Stimulated activated CD4-positive, alpha-beta T cell treated with anti-CD3 and anti-CD28 coated beads, Interleukin-1b, Interleukin-23, amount 100 ng/mL, for 1 hour (primary cell): ENCODE data around the gene FTMT.
"Not testable (repeated sequence)": the region's sequence is repeated elsewhere in the genome, so short reads cannot be mapped to it uniquely, and the experiment has no call there.

Experiments used
- DNase-seq, 2 donors: peaks; one replicate each; pipeline ENCODE4 v3.0.0-alpha.2; 2020; ENCODE audit warnings: low read depth in 2 of 2

FTMT gene

DNA sequence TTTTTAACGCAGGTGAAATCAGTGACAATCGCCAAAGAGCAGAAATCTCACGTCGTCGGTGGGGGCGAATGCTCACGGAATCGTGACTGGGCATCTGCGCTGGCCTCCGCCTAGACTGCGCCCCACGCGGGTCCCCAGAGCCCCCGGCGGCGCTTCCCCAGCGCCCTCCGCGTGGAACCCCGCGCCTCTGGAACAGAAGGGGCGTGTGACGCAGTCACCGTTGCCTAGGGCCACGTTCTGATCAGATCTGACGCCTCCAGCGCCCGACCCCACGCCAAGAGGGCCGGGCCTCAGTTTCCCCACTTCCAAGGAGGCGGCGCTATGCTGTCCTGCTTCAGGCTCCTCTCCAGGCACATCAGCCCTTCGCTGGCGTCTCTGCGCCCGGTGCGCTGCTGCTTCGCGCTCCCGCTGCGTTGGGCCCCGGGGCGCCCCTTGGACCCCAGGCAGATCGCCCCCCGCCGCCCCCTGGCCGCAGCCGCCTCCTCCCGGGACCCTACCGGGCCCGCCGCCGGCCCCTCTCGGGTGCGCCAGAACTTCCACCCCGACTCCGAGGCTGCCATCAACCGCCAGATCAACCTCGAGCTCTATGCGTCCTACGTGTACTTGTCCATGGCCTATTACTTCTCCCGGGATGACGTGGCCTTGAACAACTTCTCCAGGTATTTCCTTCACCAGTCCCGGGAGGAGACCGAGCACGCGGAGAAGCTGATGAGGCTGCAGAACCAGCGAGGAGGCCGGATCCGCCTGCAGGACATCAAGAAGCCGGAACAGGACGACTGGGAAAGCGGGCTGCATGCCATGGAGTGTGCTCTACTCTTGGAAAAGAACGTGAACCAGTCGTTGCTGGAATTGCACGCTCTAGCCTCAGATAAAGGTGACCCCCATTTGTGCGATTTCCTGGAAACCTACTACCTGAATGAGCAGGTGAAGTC, at the start of gene FTMT:
Gene FTMT, plus strand, starts transcription at position 240 of the 932 bp plus-strand sequence. Its CDS starts 82 bp downstream, at position 322.
- DNase-seq, result no peak

DNA sequence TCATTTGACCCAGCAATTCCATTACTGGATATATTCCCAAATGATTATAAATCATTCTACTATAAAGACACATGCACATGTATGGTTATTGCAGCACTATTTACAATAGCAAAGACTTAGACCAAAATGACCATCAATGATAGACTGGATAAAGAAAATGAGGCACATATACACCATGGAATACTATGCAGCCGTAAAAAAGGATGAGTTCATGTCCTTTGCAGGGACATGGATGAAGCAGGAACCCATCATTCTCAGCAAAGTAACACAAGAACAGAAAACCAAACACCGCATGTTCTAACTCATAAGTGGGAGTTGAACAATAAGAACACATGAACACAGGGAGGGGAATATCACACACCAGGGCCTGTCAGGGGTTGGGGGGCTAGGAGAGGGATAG, 46.4 kb upstream of the FTMT start:
- not testable (repeated sequence) for DNase-seq

DNA sequence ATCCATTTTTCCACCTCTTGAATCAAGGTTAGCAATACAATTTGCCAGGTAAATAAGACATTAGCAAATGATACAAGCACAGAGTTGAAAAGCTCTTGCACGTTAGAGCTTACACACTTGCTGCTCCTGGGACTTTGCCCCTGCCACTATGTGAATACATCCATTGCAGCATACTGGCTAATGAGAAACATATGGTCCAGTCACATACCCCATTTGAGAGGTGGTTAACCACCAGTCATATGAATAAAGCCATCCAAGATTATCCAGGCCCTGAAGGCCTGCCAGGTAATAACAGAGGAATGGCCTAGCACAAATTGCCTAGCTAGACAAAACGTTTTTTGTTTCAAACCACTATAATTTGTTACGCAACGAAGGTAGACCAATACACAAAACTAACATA, 45.8 kb upstream of the FTMT start:
- no peak for DNase-seq

GRCh38 chr5:121816164-121816563, 35.5 kb upstream of the FTMT start:
- no peak for DNase-seq

DNA sequence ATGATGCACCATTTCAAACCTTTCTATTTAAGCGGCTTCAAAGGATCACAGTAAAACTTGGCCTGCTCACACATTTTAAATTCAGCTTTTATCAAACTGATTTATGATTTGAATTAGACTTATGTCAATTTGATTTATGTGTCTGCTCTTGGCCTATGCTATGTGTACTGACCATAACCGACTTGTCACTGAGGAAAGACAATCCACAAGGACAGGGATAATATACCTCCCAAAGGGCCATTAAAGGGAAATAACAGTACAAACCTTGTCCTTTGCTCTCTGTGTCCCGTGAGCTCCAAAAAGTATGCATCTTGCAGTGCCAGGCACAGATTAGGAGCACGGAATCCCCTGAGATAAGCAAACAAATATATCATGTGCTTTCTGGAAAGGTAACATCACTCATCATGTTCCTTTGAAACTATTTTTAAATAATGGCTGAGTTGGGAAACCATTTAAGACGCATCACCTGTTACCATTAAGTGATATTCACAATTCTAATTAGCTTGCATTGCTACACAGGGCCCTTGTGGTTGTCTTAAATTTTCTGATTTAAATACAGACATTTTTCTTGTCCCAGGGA, 31.9 kb upstream of the FTMT start:
- no peak for DNase-seq

- no peak for DNase-seq
Observed at GRCh38 chr5:121833617-121834016, 18.1 kb upstream of the FTMT start.

GRCh38 chr5:121834021-121834420, 17.7 kb upstream of the FTMT start:
- no peak for DNase-seq

- no peak for DNase-seq
Observed at GRCh38 chr5:121841892-121842291, 9.8 kb upstream of the FTMT start.

DNA sequence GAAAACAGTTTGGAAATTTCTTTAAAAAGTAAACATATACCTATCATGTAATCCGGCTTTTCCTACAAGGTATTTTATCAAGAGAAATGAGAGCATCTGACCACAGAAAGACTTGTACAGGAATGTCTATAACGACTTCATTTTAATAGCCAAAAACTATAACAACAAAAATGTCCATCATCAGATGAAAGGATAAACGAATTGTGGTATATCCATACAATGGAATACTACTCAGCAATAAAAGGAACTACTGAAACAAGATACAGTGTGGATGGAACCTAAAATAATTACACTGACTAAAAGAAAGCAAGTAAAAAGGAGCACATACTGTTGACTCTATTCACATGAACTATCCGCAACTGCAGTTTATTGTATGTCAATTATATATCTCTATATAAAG, 1.4 kb upstream of the FTMT start:
- no peak for DNase-seq

- no peak for DNase-seq
Observed at GRCh38 chr5:121853850-121854249, 2.2 kb downstream of the FTMT start.

- no peak for DNase-seq
Observed at GRCh38 chr5:121862801-121863200, 11.1 kb downstream of the FTMT start.

GRCh38 chr5:121863753-121864285, 12.1 kb downstream of the FTMT start:
- no peak for DNase-seq

DNA sequence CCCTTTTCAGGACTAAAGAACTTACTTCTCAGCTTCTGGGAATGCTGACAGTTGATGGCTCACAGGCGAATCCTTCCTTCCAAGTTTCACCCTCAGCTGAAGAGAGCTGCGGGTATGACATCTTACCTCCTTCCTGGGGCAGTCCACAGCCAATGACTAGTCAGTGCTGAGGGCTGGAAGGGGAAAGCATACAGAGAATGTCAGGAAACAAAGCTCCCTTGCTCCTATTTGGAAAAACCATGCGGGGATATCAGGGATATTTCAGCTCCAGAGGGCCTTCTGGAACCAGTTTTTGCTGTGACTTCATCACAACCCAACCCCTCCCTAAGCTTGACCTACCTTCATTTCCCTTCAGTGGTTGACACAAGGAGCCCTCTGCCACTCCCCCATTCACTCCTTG, 15.7 kb downstream of the FTMT start:
- no peak for DNase-seq

DNA sequence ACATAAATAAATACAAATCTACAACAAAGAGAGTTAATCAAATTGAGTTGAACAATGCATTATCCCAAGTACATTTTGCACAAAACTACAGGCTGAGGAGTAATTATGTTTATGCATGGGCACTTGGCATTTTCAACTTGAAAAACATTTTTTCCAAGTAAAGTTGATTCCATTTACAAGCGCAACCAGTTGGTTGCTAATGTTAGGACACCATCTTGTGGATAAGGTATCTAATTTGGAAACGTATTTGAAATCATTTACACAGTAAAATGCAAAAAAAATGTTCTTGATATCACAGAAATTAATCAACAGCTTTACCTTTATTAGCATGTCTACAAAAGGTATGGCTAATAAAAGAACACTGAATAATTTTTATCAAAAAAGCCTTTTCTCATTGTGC, 18.8 kb downstream of the FTMT start:
- DNase-seq, result no peak

- DNase-seq, result no peak
Observed at GRCh38 chr5:121872856-121873255, 21.2 kb downstream of the FTMT start.

GRCh38 chr5:121873409-121873808, 21.7 kb downstream of the FTMT start:
- DNase-seq, result no peak

DNA sequence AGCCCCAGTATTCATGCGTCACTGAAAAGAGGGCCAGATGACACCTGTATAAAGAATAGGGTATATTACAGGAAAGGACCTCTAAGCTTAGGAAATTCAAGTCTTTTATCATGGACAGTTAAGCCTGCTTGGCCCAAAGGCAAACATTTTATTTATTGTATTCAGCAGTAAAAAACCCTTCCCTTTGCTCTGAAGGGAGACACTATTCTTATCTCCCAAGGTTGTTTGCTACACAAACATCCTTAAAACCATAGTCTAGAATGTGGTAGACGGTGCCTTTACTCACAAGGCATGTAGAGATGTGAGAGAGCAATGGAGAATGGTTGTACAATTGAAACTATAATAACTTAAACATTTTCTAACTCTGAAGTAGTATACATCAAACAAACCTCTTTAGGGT, 33.9 kb downstream of the FTMT start:
- no peak for DNase-seq

- DNase-seq, result no peak
Observed at GRCh38 chr5:121887727-121888126, 36.0 kb downstream of the FTMT start.

DNA sequence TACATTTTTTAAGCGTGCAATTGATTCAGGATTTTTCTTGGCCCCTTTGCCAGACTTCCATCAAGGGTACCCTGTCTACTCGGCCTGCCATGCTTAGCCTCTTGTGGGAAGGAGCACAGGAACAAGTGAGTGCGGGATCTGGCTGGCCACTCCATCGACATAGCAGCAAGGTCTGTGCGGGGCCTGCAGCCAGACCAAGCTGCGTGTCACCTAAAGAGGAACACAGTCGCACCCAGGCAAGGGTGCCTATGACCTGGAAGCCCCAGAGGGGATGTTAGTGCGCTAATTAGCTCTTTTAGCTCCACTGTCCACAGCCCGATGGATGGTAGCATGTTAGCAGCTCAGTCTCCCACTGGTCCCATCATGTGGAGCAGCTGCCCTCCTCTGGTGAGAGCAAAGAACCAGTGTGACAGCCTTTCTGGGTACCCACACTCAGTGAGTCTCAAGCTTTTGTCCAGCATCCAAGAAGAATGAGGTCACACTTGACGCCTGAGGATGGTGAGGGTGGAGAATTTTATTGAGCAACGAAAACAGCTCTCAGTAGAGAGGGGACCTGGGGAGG, 38.7 kb downstream of the FTMT start:
- DNase-seq, result no peak

DNA sequence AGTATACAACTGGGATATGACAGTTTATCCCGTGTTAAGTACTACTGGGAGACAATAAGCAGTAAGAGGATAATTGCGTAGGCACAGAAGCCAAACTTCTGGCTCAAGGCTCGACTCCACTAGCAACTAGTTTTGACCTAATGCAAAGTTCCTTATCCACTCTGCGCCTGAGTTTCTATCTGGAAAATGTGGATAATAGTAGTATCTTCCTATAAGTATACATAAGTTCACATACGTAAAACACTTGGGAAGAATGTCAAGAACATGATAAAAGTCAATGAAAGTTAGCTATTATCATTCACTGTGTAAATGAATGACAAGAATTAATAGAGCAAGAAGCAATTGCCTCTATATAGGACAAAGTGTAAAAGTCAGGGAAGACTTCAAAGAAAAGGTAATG, 45.7 kb downstream of the FTMT start:
- no peak for DNase-seq

DNA sequence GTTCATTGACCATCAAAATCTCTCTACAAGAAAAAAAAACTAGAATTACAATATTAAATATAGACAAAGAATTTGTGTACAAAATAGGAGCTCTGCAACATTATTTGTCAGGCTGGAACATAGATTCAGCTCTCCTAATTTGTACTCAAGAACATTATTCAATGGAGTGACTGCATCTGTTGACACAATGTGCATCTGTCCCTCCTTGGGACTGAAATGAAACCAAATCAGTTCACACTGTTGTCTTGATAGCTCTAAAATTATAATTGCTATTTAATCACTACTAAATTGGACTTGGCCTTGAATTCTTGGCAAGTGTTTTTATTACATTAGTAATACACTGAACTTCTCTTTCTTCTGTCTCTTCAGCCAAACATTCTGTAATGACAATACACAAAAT, 47.7 kb downstream of the FTMT start:
- no peak for DNase-seq
